ENCODE data around the gene BGN. TPM values are rescaled to one million over a fixed set of nuclear protein-coding genes. Genes with fewer than 3 reads are reported as not detected.

The BGN gene
- total and polyA plus RNA-seq, 4 experiments from 2014 or later = not detected

DNA sequence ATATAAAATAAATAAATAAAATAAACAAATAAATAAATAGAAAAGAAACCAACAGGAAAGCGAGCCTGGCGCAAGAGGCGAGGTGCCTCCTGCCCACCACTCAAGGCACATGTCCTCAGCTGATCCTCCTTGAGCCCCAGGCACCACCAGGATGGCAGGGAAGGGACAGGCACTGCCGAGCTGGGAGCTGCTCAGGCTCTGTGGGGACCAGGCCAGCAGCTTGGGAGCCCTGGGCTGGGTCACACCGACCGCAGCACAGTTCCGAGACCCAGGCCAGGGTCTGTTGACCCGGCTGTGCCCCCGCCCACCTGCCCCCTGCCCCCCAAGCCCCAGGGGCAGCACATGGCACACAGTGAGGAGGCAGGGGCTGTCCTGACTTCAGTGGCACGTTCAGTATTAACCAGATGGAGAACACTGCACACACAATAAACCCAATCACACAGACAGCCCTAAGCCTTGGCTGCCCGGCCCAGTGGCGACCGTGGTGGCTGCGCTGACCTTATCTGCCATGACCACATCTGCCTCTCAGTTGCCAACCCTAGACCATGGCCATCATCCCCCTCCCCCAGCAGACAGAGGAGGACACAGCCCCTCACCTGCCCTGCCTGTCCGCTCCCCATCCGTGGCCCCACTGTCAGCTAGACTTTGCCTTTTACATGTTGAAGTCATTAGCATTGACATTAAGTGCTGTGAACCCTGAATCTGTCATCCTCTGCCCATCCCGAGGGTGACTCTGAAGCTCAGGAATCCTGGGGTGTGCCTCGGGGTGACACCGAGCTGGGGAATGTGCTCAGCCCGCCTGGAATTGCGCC lies 46.0 kb upstream of the BGN start:
- H3K4me3 Mint-ChIP-seq = no peak overlapping the region
- Histone ChIP-seq H3K4me3 (ENCODE audit: low read length in 2 of 2) (no peak overlapping the region), H3K9me3 (ENCODE audit: control insufficient read depth in 1 of 2, low read length in 2 of 2) (no peaks in the 10 kb centered on the region), H3K36me3 (ENCODE audit: insufficient read depth, low read length) (no peaks in the 10 kb centered on the region), H3K4me1 (ENCODE audit: insufficient read depth, low read length) (no peaks in the 10 kb centered on the region), H3K27ac (ENCODE audit: low read depth, low read length) (no peak overlapping the region), H3K27me3 (ENCODE audit: insufficient read depth, low read length) (no peaks in the 10 kb centered on the region)
- H3K9me3 Mint-ChIP-seq = no peaks in the 10 kb centered on the region
- peaks cover 0 to 17% of the 10 kb centered on the region in 2 donors for H3K36me3 Mint-ChIP-seq
- H3K27ac Mint-ChIP-seq = no peak overlapping the region
- no peaks in the 10 kb centered on the region for H3K4me1 Mint-ChIP-seq
- CTCF ChIA-PET (ENCODE audit: partially characterized antibody) = no interaction called here
- intact Hi-C loops (cut with micrococcal nuclease) = no loop called here
- POLR2A ChIA-PET (ENCODE audit: partially characterized antibody) = no interaction called here
- H3K27me3 Mint-ChIP-seq = no peaks in the 10 kb centered on the region
- DNase-seq = no peak

DNA sequence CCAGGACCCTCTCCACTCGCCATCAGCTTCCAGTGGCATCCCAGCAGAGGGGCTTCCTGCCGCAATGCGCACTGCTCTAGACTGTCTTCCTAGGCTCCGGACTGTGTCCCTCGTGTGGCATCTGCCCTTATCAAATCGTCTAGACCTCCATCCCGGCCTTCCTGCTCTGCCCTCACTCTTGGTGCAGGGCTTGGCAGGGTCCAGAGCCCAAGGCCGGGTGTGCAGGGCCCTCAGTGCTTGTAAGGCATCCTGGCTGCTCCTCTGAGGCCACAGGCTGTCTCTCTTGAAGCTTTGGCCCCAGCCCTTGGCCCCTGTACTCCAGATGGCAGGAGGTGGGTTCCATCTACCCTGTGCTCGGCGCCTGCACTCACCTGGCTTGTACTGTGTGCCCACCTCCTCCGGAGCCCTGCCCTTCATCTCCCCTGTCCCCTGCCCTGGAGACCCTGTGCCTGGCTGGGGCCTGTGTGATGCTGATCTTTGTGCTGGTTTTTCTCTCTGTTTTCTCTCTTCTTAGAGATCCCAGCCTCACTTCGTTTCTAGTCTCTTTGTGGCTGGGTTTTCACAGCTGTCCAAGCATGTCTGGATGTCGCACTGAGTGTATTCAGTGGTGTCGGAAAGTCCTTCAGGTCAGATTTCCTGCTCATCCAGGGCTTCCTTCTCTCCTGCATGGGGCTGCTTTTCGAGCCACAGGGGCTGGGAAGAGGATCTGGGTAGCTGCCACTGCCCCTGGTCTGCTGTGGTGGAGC lies 45.2 kb upstream of the BGN start:
- H3K4me1 ChIP-seq (ENCODE audit: insufficient read depth, low read length) = no peaks in the 10 kb centered on the region
- no peaks in the 10 kb centered on the region for H3K36me3 ChIP-seq (ENCODE audit: insufficient read depth, low read length)
- H3K4me1 Mint-ChIP-seq = no peaks in the 10 kb centered on the region
- no peaks in the 10 kb centered on the region for H3K27me3 ChIP-seq (ENCODE audit: insufficient read depth, low read length)
- H3K4me3 Mint-ChIP-seq = no peak overlapping the region
- no peaks in the 10 kb centered on the region for H3K27me3 Mint-ChIP-seq
- H3K27ac Mint-ChIP-seq = no peak overlapping the region
- DNase-seq = no peak
- peaks cover 0 to 17% of the 10 kb centered on the region in 2 donors for H3K36me3 Mint-ChIP-seq
- H3K9me3 Mint-ChIP-seq = no peaks in the 10 kb centered on the region
- H3K27ac ChIP-seq (ENCODE audit: low read depth, low read length) = no peak overlapping the region
- H3K4me3 ChIP-seq (ENCODE audit: low read length in 2 of 2) = no peak overlapping the region
- intact Hi-C loops (cut with micrococcal nuclease) = no loop called here
- ChIA-PET POLR2A (ENCODE audit: partially characterized antibody) (no interaction called here), CTCF (ENCODE audit: partially characterized antibody) (no interaction called here)
- H3K9me3 ChIP-seq (ENCODE audit: control insufficient read depth in 1 of 2, low read length in 2 of 2) = no peaks in the 10 kb centered on the region

DNA sequence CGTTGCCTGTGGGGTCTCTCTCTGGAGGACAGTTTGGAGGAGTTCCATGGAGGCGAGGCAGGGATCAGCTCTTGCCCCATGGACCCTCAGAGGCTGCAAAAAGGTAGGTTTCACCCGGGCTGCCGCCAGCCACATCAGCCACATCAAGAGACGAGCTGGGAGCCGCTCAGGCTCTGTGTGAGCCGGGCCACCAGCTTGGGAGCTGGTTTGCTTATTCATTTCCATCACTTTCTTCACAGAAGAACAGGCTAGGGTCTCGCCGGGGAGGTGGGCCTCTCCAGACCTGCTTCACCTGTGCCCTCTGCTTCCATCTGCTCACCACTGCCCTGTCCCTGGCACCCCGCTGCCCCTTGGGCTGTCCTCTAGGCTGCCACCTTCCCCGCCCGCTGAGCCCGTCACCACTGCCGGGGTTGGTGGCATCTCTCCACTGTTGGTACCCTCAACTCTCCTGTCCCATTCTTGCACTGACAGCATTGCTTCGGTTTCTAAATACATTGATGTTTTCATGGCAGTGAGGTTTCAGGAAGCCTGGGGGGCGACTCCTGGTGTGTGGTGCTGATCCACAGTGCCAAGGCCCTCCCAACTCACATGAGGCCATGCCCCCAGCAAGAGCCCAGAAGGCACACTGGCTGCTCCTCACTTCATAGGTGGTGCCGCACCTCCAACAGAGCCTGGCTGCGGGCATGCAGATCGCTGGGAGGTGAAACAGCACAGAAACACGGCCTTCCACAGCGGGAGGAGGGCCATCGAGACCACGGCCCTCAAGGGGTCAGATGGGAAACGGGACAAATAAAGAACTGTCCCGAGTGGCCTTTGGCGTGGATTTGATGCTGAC lies 44.4 kb upstream of the BGN start:
- Mint-ChIP-seq H3K4me1 (no peaks in the 10 kb centered on the region), H3K36me3 (peaks cover 0 to 17% of the 10 kb centered on the region in 2 donors), H3K4me3 (no peak overlapping the region), H3K27ac (no peak overlapping the region), H3K9me3 (no peaks in the 10 kb centered on the region), H3K27me3 (no peaks in the 10 kb centered on the region)
- no peak overlapping the region for H3K4me3 ChIP-seq (ENCODE audit: low read length in 2 of 2)
- no peak overlapping the region for H3K27ac ChIP-seq (ENCODE audit: low read depth, low read length)
- no peaks in the 10 kb centered on the region for H3K27me3 ChIP-seq (ENCODE audit: insufficient read depth, low read length)
- ChIA-PET POLR2A (ENCODE audit: partially characterized antibody) (no interaction called here), CTCF (ENCODE audit: partially characterized antibody) (no interaction called here)
- no peaks in the 10 kb centered on the region for H3K4me1 ChIP-seq (ENCODE audit: insufficient read depth, low read length)
- intact Hi-C loops (cut with micrococcal nuclease) = no loop called here
- H3K9me3 ChIP-seq (ENCODE audit: control insufficient read depth in 1 of 2, low read length in 2 of 2) = no peaks in the 10 kb centered on the region
- H3K36me3 ChIP-seq (ENCODE audit: insufficient read depth, low read length) = no peaks in the 10 kb centered on the region
- no peak for DNase-seq

DNA sequence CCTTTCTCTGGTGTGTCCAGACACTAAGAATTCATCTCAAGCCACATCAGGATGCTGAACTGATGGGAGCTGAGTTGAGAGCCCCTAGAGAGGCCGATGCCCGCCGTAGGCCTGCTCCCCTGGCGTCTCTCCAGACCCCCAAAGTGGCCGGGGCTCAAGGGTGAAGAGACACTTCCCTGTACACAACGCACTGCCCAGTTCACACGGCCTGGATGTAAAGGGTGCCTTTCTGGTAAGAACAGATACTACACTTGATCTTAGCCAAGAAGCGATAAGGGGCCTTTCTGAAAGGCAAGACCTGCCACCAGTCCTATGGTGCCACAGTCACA lies 43.9 kb upstream of the BGN start:
- H3K4me1 ChIP-seq (ENCODE audit: insufficient read depth, low read length) = no peaks in the 10 kb centered on the region
- ChIA-PET CTCF (ENCODE audit: partially characterized antibody) (no interaction called here), POLR2A (ENCODE audit: partially characterized antibody) (no interaction called here)
- H3K36me3 ChIP-seq (ENCODE audit: insufficient read depth, low read length) = no peaks in the 10 kb centered on the region
- H3K4me3 ChIP-seq (ENCODE audit: low read length in 2 of 2) = no peak overlapping the region
- intact Hi-C loops (cut with micrococcal nuclease) = no loop called here
- no peaks in the 10 kb centered on the region for H3K27me3 Mint-ChIP-seq
- no peak overlapping the region for H3K27ac Mint-ChIP-seq
- H3K27ac ChIP-seq (ENCODE audit: low read depth, low read length) = no peak overlapping the region
- H3K4me1 Mint-ChIP-seq = no peaks in the 10 kb centered on the region
- H3K9me3 ChIP-seq (ENCODE audit: control insufficient read depth in 1 of 2, low read length in 2 of 2) = no peaks in the 10 kb centered on the region
- H3K9me3 Mint-ChIP-seq = no peaks in the 10 kb centered on the region
- peaks cover 0 to 17% of the 10 kb centered on the region in 2 donors for H3K36me3 Mint-ChIP-seq
- DNase-seq = no peak
- H3K4me3 Mint-ChIP-seq = no peak overlapping the region
- no peaks in the 10 kb centered on the region for H3K27me3 ChIP-seq (ENCODE audit: insufficient read depth, low read length)

DNA sequence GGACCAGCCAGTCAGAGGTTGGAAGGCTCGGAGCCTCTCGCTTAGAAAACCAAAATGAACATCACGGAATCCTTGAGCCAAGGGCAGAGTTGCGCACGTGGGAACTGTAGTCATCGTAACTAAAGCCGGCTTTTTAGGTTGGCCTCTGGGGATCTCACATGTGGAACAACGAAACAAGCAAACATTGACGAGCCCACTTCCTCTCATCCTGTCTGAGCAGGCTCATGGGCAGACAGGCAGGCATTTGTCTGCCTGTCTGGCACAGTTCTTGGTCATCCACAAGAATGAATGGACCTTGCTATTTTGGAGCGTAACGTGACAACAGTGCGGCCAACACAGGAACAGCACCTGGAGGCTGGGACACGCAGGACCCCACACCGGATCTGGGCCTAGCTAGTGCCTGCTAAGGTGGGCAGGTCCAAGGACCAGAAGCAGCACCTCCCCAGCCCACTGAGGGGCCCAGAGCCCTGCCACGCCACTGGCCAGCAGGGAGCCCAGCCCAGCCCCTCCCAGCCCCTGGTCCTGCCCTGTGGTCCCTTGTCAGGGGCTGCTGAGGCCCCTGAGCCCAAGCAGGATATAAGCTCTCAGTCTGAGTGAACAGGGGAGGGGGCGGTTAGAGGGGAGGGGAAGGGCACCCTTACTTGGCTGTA lies 39.8 kb upstream of the BGN start:
- Mint-ChIP-seq H3K9me3 (no peaks in the 10 kb centered on the region), H3K27me3 (no peaks in the 10 kb centered on the region), H3K4me3 (no peak overlapping the region), H3K4me1 (peaks cover 0 to 1% (median 0%) of the 10 kb centered on the region in 4 donors), H3K36me3 (peaks cover 3 to 29% of the 10 kb centered on the region in 2 donors), H3K27ac (no peak overlapping the region)
- Histone ChIP-seq H3K4me1 (ENCODE audit: insufficient read depth, low read length) (no peaks in the 10 kb centered on the region), H3K36me3 (ENCODE audit: insufficient read depth, low read length) (no peaks in the 10 kb centered on the region), H3K9me3 (ENCODE audit: control insufficient read depth in 1 of 2, low read length in 2 of 2) (no peaks in the 10 kb centered on the region), H3K27ac (ENCODE audit: low read depth, low read length) (no peak overlapping the region), H3K4me3 (ENCODE audit: low read length in 2 of 2) (no peak overlapping the region), H3K27me3 (ENCODE audit: insufficient read depth, low read length) (no peaks in the 10 kb centered on the region)
- intact Hi-C loops (cut with micrococcal nuclease) = no loop called here
- CTCF ChIA-PET (ENCODE audit: partially characterized antibody) = no interaction called here
- POLR2A ChIA-PET (ENCODE audit: partially characterized antibody) = no interaction called here
- DNase-seq = no peak

DNA sequence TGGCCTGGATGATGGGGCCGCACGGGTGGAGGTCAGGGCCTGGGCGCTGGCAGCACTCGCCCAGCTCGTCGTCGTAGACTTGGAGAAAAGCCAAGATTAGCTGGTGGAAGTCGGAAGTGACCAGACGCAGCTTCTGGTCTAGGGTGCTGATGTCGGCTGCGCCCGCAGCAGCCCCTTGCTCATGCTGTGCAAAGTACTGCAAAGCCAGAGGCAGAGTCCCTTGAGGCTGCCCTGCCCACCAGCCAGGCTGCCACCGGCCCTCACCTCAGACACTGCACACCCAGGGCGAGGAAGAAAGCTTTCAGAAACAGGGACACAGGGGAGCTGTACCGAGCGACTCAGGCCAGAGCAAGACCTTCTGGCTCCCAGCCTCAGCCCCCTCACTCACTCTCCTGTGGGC lies 39.2 kb upstream of the BGN start:
- intact Hi-C loops (cut with micrococcal nuclease) = no loop called here
- H3K36me3 Mint-ChIP-seq = peaks cover 3 to 28% of the 10 kb centered on the region in 2 donors
- H3K27me3 ChIP-seq (ENCODE audit: insufficient read depth, low read length) = no peaks in the 10 kb centered on the region
- H3K27ac ChIP-seq (ENCODE audit: low read depth, low read length) = no peak overlapping the region
- no peaks in the 10 kb centered on the region for H3K27me3 Mint-ChIP-seq
- H3K27ac Mint-ChIP-seq = no peak overlapping the region
- POLR2A ChIA-PET (ENCODE audit: partially characterized antibody) = no interaction called here
- CTCF ChIA-PET (ENCODE audit: partially characterized antibody) = no interaction called here
- no peaks in the 10 kb centered on the region for H3K4me1 ChIP-seq (ENCODE audit: insufficient read depth, low read length)
- H3K4me1 Mint-ChIP-seq = peaks cover 0 to 1% (median 0%) of the 10 kb centered on the region in 4 donors
- no peaks in the 10 kb centered on the region for H3K9me3 Mint-ChIP-seq
- no peak overlapping the region for H3K4me3 Mint-ChIP-seq
- no peaks in the 10 kb centered on the region for H3K36me3 ChIP-seq (ENCODE audit: insufficient read depth, low read length)
- H3K4me3 ChIP-seq (ENCODE audit: low read length in 2 of 2) = no peak overlapping the region
- H3K9me3 ChIP-seq (ENCODE audit: control insufficient read depth in 1 of 2, low read length in 2 of 2) = no peaks in the 10 kb centered on the region
- DNase-seq = no peak

DNA sequence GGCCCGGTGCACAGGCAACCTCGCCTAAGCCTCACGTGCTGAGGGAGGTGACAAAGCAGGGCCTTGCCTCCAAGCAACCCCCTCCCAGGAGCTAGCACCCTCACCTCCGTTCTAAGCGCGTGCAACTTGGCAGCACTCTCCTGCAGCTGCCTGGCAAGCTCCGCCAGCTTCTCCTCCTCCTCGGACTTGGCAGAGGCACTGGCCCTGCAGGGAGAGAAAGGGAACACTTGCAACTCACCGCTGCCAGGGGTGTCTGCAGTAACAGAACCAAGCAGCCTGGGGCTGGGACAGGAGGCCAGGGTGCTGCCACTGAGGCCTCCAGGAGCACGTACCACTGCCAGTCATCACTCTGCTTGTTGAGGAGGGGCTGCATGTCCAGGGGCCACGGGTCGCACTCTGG lies 38.6 kb upstream of the BGN start:
- intact Hi-C loops (cut with micrococcal nuclease) = no loop called here
- no peak for DNase-seq
- H3K9me3 ChIP-seq (ENCODE audit: control insufficient read depth in 1 of 2, low read length in 2 of 2) = no peaks in the 10 kb centered on the region
- Mint-ChIP-seq H3K4me3 (no peak overlapping the region), H3K4me1 (peaks cover 0 to 1% (median 0%) of the 10 kb centered on the region in 4 donors), H3K27ac (no peak overlapping the region), H3K36me3 (peaks cover 7 to 28% of the 10 kb centered on the region in 2 donors), H3K9me3 (no peaks in the 10 kb centered on the region), H3K27me3 (no peaks in the 10 kb centered on the region)
- CTCF ChIA-PET (ENCODE audit: partially characterized antibody) = no interaction called here
- no peaks in the 10 kb centered on the region for H3K27me3 ChIP-seq (ENCODE audit: insufficient read depth, low read length)
- H3K36me3 ChIP-seq (ENCODE audit: insufficient read depth, low read length) = peaks cover under 1% of the 10 kb centered on the region
- H3K4me1 ChIP-seq (ENCODE audit: insufficient read depth, low read length) = no peaks in the 10 kb centered on the region
- POLR2A ChIA-PET (ENCODE audit: partially characterized antibody) = no interaction called here
- no peak overlapping the region for H3K27ac ChIP-seq (ENCODE audit: low read depth, low read length)
- H3K4me3 ChIP-seq (ENCODE audit: low read length in 2 of 2) = no peak overlapping the region

Measured in CD4-positive, alpha-beta memory T cell (primary cell).